ENCODE results near the gene PPP1R3D. TPM values are rescaled to one million over a fixed set of nuclear protein-coding genes. Genes with fewer than 3 reads are reported as not detected.
A peak's percentile ranks its signal among the peaks of the same experiment; 100 is the strongest.

Gene PPP1R3D
- polyA plus RNA-seq, 3 donors = 2.6 to 3.6 (median 3.4) TPM

DNA sequence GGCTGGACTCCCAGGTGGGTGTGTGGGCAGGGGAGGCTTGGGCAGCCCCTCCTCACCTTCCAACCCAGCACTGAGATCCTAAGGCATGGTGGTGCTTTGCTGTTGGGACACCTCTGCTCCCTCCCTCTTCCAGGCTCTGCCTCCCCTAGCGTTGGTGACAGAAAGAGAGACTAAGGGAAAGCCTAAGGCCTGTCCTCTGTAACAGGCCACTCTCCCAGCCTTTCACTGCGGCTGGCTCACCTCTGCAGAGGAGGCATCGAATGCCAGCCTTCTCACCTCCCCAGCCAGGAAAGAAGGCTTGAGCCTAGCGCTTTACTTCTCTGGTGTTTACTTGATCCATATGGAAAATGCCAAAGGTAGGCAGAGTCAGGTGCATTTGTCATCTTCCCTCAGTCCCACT is 14.6 kb upstream of the PPP1R3D start:
- WGBS, 3 donors = 93 to 98% (median 96%) methylated on average over 4 of the region's 4 CpGs
- H3K27ac ChIP-seq (ENCODE audit: low read depth, low read length) = no peak overlapping the region

DNA sequence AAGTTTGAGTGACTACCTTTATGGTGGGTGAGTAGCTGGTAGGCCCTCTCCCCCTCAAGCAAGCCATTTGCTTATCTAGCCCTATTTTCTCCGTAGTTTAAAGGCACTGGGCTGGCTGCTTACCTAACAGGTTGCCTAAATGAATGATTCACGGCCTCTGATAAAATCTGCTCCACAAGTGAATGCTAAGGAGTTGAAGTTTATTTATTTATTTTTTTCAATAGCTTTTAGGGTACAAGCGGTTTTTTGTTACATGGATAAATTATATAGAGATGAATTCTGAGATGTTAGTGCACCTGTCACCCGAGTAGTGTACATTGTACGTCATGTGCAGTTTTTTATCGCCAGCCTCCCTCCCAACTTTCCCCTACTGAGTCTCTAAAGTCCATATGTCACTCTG is 9.8 kb upstream of the PPP1R3D start:
- H3K27ac ChIP-seq (ENCODE audit: low read depth, low read length) = no peak overlapping the region
- WGBS, 3 donors = 94 to 96% (median 96%) methylated on average over 6 of the region's 6 CpGs

DNA sequence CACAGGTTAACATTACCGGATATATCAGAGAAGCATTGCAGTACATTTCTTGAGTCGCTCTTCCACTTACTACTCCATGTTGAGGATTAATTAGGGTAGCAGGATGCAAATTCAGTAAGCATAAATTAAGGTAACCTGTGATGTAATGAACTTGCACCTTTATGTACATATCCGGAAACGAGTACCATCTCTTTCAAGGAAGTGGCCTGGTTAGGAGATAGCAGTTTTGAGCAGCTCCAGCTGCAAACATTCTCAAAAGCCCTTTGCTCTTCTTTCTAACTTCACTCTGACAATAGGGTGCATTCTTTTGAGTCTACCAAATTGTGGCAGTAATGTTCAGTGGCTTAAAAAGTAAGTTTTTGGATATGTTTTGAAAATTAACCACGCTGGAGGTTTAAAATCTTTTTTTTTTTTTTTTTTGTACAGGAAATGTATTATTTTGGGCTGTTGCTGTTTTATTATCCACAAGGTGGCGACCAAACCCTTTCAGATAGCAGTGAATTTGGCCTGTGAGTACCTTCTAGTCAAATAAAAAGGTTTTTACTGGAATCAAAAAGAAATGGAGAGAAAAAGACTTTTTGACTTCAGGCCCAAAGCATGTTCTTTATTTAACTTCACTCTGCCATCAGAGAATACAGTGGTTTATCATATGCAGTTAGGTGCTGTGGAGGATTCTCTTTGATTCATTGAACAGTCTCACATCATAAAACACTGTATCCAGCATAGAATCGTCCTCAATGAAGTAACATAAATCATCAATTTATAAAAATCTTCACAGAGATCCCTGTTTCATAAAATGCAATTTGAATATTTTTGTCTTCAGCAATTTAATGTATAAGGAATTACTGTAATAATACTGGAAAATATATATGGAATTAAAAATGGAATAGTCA is 9.0 kb upstream of the PPP1R3D start:
- H3K27ac ChIP-seq (ENCODE audit: low read depth, low read length) = no peak overlapping the region
- WGBS, 3 donors = 34 to 46% (median 36%) methylated on average over 7 of the region's 7 CpGs

DNA sequence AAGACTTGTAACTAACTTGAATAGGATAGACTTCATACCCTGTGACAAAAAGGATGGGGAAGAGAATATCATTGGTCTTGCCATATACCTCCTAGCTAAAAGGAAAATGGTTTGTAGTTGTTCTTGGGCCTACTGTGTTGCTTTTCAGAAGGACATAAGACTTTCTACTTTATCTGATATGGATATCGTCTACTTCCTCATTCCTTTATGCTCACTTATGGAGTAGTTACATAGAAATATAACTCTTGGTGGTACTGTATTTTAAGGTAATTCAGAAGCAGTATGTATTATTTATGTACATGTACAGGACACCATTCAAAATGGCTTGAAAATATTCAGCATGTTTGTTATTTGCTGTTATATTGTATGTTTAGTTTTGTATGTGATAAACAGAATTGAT is 8.1 kb upstream of the PPP1R3D start:
- H3K27ac ChIP-seq (ENCODE audit: low read depth, low read length) = no peak overlapping the region
- WGBS, 3 donors = 43 to 58% (median 57%) methylated on average over 1 of the region's 1 CpG

DNA sequence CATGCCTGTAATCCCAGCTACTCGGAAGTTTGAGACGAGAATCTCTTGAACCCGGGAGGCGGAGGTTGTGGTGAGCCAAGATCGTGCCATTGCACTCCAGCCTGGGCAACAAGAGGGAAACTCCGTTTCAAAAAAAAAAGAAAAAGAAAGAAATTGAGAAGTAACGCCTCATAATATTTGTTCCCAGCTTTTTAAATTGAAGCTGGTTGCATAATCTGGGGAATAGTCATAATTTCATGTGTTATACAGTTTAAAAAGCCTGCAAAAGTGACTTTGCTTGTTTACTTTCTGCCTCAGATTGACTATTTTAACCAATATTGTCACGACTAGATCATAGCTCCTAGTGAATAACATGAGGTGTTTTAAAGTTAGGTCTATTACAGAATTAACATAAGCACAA is 7.3 kb upstream of the PPP1R3D start:
- WGBS, 3 donors = 72 to 95% (median 73%) methylated on average over 8 of the region's 8 CpGs
- H3K27ac ChIP-seq (ENCODE audit: low read depth, low read length) = no peak overlapping the region

DNA sequence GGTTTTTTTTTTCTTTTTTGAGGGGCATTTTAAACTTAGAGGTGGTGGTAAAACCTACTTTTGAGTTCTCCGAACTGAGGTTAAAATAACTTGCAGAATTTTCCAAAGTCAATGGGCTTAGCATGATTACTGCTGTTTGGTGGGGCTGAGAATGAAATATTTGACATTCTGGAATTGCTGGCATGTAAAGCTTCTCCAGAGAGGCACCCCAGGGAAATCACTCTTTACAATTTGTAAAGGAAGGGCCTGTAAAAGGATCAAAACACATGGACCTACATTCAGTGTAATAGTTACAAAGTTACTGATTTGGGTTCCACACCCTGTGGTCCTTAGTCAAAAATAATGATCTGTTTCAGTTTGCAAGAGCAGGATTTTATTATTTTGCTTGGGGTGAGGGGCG is 5.6 kb upstream of the PPP1R3D start:
- no peak overlapping the region for H3K27ac ChIP-seq (ENCODE audit: low read depth, low read length)
- 76 to 85% (median 80%) methylated on average over 2 of the region's 2 CpGs for WGBS, 3 donors

DNA sequence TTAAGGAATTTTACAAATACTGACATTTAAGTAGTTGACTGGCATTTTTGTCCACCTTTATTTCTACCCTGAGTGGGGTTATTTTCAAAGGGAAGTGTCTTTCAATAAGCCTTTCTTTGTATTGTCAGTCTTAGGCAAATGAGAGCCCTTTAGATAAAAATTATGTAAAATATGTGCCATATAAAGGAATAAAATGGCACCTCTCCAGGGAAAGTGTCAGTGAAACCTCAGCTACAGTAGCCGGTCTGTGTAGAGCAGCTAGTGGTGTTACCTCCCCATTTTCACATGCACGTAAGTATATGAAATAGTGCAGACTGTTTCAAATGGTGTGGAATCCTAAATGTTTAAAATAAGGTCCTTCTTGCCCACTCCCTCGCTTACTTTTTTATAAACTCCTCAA is 5.1 kb upstream of the PPP1R3D start:
- WGBS, 3 donors = 65 to 76% (median 66%) methylated on average over 3 of the region's 3 CpGs

DNA sequence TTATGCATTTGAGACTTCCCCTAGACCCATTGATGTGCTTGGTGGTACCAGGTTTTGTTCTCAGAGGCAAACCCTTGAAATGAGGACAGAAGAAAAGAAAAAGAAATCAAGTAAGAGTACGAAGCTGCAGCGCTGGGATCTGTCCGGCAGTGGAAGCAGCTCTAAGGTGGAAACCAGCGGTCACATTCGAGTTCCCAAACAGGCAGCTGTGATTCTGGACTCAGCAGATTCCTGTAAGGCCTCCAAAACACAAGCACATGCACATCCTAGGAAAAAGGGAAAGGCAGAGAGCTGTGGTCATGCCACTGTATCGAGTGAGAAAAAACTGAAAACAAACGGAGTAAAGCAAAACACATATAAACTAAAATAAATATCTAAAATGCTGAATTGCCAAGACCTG is 4.6 kb upstream of the PPP1R3D start:
- 90 to 95% (median 93%) methylated on average over 7 of the region's 7 CpGs for WGBS, 3 donors
- no peak overlapping the region for H3K27ac ChIP-seq (ENCODE audit: low read depth, low read length)

More for the DNA sequence above, 5.1 kb upstream of the PPP1R3D start:
- no peak overlapping the region for H3K27ac ChIP-seq (ENCODE audit: low read depth, low read length)

DNA sequence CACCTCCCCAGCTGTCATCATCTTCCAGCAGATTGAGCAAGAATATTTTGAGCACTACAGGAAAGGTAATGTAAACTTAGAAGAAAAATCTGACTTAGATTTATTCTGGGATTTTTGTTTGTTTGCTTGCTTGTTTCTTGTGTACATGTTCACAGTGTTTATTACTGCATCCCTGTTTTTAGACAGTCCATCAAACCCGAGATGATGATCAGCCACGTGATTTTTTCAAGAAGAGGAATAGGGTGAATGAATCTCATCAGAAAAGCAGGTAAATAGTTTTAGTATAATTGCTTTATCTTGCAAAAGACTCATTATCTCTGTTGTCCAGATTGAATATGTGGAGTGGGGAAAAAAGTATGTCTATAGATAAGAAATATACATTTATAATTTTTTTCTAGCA is 2.1 kb upstream of the PPP1R3D start:
- H3K27ac ChIP-seq (ENCODE audit: low read depth, low read length) = no peak overlapping the region
- 80 to 88% (median 83%) methylated on average over 2 of the region's 2 CpGs for WGBS, 3 donors

DNA sequence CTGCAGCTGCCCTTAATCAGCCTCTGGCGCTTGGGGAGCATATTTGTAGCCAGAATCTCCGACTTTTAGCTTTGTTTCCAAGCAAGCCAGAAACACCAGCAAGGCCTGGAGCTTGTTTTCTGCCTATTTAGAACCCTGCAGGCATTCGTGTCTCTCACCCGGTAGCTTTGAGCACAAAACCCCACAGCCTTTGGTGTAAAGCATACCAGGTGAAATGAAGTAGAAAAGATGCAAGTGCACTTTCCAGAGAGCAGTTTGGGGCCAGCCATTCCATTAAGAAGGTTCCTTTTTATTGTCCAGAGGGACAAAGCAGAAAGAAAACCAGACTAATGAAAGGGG is 820 bp upstream of the PPP1R3D start:
- peak overlapping the region; percentile 11 for H3K27ac ChIP-seq (ENCODE audit: low read depth, low read length)
- 0 to 1% (median 0%) methylated on average over 4 of the region's 4 CpGs for WGBS, 3 donors

DNA sequence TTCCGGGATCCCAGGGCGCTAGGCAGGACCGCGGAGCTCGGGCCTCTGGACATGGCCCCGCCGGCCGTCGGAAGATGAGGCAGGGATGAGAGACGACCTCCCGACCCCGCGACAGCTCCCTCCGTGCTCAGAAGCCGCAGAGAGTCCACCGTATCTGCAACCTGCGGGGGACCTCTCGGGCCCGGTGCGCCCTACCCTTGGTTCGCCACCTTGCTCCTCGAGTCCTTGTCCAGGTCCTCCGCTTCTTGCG is 301 bp downstream of the PPP1R3D start:
- 0% methylated on average over 24 of the region's 24 CpGs for WGBS, 3 donors

DNA sequence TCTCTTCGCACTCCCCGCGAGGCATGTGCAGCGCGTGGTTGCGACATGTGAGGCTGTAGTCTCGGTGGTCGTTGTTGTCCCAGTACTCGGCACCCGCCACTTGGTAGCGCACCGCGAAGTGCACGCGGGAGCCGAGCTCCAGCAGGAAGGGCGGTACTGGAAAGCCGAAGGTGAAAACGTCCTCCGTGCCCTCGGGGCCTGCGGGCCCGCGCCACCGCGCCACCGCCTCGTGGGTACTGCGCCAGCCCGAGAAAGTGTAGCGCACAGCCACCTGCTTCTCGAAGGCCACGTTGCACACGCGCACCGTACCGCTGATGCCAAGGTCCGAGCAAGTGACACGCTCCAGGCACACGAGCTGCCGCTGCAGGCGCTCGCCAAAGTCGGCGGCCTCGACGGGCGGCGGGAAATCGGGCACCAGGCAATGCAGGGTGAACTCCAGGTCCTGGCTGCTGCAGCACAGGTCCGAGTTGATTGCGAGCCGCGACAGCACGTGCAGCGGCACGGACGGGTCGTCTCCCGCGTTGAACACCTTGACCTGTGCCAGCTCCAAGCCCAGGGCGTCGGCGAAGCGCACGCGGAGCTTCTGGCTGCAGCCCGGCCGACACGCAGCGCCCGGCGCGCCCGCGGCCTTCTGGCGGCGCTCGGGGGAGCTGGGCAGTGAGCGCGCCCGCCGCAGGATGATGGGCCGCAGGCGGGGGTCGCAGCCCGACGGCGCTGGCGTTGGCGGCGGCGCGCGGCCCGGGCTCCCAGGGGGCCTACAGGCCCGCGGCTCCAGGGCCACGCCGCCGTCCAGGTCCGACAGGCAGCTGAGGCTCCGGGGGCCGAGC is 840 bp downstream of the PPP1R3D start:
- 44 to 59% (median 45%) methylated on average over 68 to 104 of the region's 104 CpGs for WGBS, 3 donors
- peak overlapping the region; percentile 88 for H3K27ac ChIP-seq (ENCODE audit: low read depth, low read length)

More for the DNA sequence above, 301 bp downstream of the PPP1R3D start:
- peak overlapping the region; percentile 88 for H3K27ac ChIP-seq (ENCODE audit: low read depth, low read length)

DNA sequence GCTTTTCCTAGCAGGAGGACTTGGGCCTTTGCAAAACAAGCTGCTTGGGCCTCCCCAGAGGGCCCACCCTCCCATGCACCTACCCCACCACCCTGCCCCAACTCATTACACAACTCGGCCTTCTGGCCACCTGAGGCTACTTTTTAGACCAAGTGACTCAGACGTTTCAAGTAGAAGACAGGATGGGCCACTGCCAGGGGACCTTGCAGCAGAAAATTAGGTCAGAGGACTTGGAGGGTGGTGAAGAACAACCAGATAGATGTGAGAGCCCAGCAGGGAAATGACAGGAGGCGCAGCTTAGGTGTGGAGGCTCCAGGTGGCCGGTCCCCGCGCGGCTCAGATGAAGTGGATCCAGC is 1.4 kb downstream of the PPP1R3D start:
- no peak overlapping the region for H3K27ac ChIP-seq (ENCODE audit: low read depth, low read length)
- 74 to 80% (median 74%) methylated on average over 7 of the region's 7 CpGs for WGBS, 3 donors

DNA sequence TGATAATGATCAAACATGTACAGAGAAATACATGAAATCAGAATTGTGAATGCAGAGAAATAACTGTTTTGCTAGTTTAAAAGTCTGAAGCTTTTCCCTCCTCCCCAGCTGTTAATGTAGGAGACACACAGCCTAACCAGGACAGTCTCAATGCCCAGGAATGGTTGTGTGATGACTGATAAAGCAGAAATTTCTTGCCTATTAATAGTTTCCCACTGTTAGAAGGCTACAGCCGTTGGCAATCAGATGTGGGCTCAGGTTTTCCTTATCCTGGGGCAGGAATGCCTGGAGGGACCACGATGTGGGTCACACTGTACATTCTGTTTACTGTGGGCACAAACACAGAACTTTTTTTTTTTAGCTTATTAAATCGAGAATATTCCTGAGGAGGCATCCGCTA is 1.9 kb downstream of the PPP1R3D start:
- 47 to 66% (median 62%) methylated on average over 4 of the region's 4 CpGs for WGBS, 3 donors
- no peak overlapping the region for H3K27ac ChIP-seq (ENCODE audit: low read depth, low read length)

DNA sequence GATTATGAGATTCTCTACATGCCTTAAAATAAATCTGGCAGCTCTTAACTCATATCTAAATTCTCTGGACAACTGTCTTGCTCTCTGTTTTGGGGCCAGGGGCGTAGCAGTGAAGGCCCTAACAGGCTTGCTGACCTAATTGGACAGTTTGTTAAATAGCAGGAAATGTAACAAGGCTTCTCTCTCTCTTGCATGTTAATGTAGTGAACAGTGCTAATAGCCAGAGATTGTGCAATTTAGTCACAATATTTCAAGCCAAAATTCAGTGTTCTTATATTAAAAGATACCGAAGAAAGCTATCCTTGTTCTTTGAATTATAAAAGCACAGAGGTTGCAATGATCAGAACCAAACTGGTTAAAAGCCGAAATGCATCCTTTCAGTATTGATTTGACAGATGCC is 3.0 kb downstream of the PPP1R3D start:
- H3K27ac ChIP-seq (ENCODE audit: low read depth, low read length) = no peak overlapping the region
- 42 to 54% (median 47%) methylated on average over 3 of the region's 3 CpGs for WGBS, 3 donors

DNA sequence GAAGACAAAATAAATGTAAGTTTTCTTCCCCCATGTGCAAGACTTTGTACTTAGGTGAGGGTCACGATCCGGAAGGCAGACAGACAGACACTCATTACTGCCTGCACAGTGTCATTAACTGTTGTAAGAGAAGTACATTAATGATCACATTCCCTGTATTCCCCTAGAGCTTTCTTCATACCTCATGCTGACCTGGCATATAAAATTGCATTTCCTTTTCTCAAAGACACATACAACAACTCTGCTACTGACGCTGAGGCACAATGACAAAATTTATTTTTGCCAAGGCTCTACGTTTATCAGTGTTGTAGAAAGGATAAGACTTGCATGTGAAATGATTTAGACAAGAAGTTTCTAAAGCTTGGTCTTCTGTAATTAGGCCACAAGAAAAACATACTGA is 3.7 kb downstream of the PPP1R3D start:
- 46 to 56% (median 55%) methylated on average over 4 of the region's 4 CpGs for WGBS, 3 donors
- H3K27ac ChIP-seq (ENCODE audit: low read depth, low read length) = no peak overlapping the region

DNA sequence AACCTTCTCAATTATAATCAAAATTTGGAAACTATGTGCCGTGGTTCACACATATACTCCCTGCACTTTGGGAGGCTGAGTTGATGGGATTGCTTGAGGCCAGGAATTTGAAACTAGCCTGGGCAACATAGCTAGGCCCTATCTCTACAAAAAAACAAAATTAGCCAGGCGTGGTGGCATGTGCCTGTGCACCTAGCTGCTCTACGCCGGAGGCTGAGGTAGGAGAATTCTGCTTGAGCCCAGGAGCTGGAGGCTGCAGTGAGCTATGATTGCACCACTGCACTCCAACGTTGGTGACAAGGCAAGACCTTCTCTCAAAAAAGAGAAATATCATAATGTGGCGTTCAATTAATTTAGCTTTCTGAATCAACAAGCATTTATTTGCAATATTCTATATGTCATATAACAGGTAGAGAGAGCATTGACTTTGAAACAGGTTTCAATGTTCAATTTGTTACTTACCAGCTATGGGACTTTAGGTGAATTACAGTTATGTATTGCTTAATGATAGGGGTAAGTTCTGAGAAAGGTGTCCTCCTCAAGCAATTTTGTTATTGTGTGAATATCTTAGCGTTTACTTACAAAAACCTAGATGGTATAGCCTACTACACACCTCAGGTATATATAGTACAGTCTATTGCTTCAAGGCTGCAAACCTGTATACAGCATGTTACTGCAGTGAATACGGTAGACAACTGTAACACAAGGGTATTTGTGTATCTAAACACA is 4.5 kb downstream of the PPP1R3D start:
- H3K27ac ChIP-seq (ENCODE audit: low read depth, low read length) = no peak overlapping the region
- 83 to 87% (median 85%) methylated on average over 8 of the region's 8 CpGs for WGBS, 3 donors

DNA sequence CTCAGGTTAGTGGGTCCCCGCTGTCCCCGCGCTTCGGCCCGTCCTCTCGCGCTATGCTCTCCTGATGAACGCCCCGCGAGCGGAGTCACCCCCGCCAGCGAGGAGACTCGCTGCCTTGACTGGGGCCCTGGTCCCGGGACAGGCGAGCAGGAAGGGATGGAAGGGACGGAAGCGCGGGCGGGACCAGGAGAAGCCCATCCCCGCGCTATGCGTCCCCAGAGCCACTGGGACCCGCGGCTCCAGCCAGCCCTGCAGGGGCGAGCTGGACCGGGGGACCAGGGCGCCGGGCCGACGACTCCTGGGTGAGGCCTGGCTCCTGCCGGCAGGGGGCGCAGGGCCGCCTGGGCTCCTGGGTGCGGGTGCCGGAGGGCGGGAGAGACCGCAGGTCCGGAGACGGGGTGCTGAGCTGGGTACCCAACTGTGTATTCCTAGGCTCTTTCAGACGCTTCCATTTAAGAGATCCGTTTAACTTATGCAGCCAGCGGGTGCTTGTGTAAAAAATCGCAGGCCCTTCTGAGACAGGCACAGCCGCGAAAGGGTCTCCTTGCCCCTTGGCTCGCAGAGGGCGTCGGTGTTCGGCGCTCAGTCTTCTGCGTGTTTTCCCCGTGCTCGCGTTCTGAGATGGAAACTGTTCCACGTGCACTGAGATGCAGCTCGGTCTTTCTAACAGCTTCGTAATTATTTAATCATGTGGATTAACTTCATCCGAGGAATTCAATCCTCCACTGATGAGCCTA is 6.1 kb downstream of the PPP1R3D start:
- H3K27ac ChIP-seq (ENCODE audit: low read depth, low read length) = no peak overlapping the region
- WGBS, 3 donors = 3 to 6% (median 5%) methylated on average over 50 to 59 of the region's 59 CpGs
